Upper lobe of right lung (tissue), 1 donor: ENCODE results near the gene TBC1D26. TPM values are rescaled to one million over a fixed set of nuclear protein-coding genes. Genes with fewer than 3 reads are reported as not detected.
"Not testable (repeated sequence)": the region's sequence is repeated elsewhere in the genome, so short reads cannot be mapped to it uniquely, and the experiment has no call there.

Source experiments
- ATAC-seq: fragments of 200-7000 bp; cut with Tn5 transposase; one replicate; pipeline ENCODE4 v1.9.1; 2020; ENCODE audit warnings: mild to moderate bottlenecking, moderate library complexity
- DNase-seq: peaks from one replicate; pipeline ENCODE4 v3.0.0-alpha.2; 2020
- H3K27ac ChIP-seq: fragments of 200-600 bp; one replicate; pipeline ENCODE4 v1.8.0; 2022
- H3K27me3 ChIP-seq: fragments of 200-600 bp; one replicate; pipeline ENCODE4 v1.8.0; 2022; ENCODE audit warnings: mild to moderate bottlenecking
- H3K36me3 ChIP-seq: fragments of 200-600 bp; one replicate; pipeline ENCODE4 v1.8.0; 2022
- H3K4me1 ChIP-seq: fragments of 200-600 bp; one replicate; pipeline ENCODE4 v1.8.0; 2022
- H3K4me3 ChIP-seq: fragments of 200-600 bp; one replicate; pipeline ENCODE4 v1.8.0; 2022; ENCODE audit warnings: mild to moderate bottlenecking
- H3K9me3 ChIP-seq: fragments of 200-600 bp; one replicate; pipeline ENCODE4 v1.8.0; 2022
- intact Hi-C: fragments of 100-400 bp; cut with DNase I; formaldehyde crosslinking; loops from one replicate; pipeline ENCODE4 v1.11.0; 2022
- total RNA-seq: library from RNA; stranded (reverse); fragmentation: NEBNext Ultra II Directional; extraction: Animal tissue kit (Norgen Biotek cat#: 25700); gene quantifications from one replicate; pipeline ENCODE4 v1.2.1, GENCODE V29; 2021
- TF ChIP-seq, protein P1 (sequence below): fragments of 200-600 bp; IDR thresholded peaks from one replicate; pipeline ENCODE4 v1.8.0; 2022; ENCODE audit warnings: antibody characterized with exemption
- donor health status: DM: no; HTN: yes; CAD: no; lungs with severe emphysema.

Gene TBC1D26
- total RNA-seq, 1 donor from 2014 or later: not detected

- H3K4me3 ChIP-seq: not testable (repeated sequence)
Observed at GRCh38 chr17:15733174-15733789, 1.2 kb downstream of the TBC1D26 start.

DNA sequence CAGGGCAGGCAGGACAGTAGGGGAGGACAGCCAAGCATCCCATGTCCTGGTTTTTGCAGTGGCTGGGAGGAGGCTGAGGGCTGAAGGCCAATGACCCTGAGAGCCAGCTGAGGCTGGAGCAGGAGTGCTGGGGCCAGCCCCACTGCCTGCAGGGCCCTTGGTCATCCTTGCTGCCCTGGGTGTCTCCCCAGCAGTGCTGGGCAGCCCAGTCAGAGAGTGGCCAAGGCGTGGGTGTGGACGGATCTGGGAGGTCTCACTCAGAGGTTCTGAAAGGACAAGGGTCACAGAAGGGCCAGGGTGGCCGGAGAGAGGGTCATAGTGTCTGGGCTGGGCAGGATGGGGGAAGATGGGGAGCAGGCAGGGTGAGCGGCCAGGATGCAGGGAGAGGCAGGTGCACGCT, 4.5 kb downstream of the TBC1D26 start:
- H3K27me3 ChIP-seq, H3K27ac ChIP-seq, DNase-seq, intact Hi-C loops, ATAC-seq, H3K4me3 ChIP-seq, H3K9me3 ChIP-seq, H3K4me1 ChIP-seq, H3K36me3 ChIP-seq: not testable (repeated sequence)

More at GRCh38 chr17:15733174-15733789, 1.2 kb downstream of the TBC1D26 start:
- ATAC-seq, H3K9me3 ChIP-seq, H3K27ac ChIP-seq, H3K4me1 ChIP-seq, H3K27me3 ChIP-seq, intact Hi-C loops, DNase-seq, H3K36me3 ChIP-seq: not testable (repeated sequence)

DNA sequence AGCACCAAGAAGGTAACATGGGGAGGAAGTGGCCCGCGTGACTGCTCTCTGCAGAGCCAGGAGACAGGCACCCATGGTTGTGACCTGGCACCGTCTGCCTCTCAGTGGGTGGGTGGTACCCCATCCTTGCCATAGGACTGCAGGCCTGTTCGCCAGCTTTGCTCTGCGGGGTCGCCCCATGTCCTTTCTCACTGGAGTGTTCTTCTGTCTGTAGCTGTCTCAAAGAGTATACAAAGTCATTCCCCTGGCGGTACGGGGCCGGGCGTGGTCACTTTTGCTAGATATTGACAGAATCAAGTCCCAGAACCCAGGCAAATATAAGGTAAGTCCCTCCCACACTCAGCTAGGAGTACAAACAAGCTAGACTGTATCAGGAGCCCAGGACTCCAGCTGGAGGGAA, 6.0 kb downstream of the TBC1D26 start:
- no peak for ATAC-seq
- DNase-seq: no peak

DNA sequence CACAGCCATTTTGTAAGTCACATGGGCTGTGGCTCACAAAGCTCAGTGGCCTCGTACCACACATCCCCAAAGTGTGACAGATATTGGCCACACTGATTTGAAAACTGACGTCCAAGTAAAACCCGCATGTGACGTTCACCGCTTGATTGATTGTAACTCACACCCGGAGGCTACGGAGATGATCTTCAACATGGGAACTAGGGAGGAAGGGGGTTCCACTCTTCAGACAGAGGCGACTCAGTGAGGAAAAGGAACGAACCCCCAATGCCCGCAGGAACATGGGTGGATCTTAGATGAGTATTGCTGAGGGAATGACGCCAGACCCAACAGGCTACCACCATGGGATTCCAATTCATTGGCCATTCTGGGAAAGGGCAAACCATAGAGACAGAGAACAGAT, 7.2 kb downstream of the TBC1D26 start:
- H3K4me3 ChIP-seq, ATAC-seq, H3K27me3 ChIP-seq, H3K36me3 ChIP-seq, DNase-seq, H3K4me1 ChIP-seq, H3K27ac ChIP-seq, intact Hi-C loops, H3K9me3 ChIP-seq: not testable (repeated sequence)

More for the DNA sequence above, 6.0 kb downstream of the TBC1D26 start:
- intact Hi-C loops: no loop called here
- no peaks in the 10 kb centered on the region for H3K36me3 ChIP-seq
- H3K4me3 ChIP-seq: no peak overlapping the region
- no peaks in the 10 kb centered on the region for H3K9me3 ChIP-seq
- TF ChIP-seq, protein P1, sequence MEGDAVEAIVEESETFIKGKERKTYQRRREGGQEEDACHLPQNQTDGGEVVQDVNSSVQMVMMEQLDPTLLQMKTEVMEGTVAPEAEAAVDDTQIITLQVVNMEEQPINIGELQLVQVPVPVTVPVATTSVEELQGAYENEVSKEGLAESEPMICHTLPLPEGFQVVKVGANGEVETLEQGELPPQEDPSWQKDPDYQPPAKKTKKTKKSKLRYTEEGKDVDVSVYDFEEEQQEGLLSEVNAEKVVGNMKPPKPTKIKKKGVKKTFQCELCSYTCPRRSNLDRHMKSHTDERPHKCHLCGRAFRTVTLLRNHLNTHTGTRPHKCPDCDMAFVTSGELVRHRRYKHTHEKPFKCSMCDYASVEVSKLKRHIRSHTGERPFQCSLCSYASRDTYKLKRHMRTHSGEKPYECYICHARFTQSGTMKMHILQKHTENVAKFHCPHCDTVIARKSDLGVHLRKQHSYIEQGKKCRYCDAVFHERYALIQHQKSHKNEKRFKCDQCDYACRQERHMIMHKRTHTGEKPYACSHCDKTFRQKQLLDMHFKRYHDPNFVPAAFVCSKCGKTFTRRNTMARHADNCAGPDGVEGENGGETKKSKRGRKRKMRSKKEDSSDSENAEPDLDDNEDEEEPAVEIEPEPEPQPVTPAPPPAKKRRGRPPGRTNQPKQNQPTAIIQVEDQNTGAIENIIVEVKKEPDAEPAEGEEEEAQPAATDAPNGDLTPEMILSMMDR: no peak
- H3K27me3 ChIP-seq: no peaks in the 10 kb centered on the region
- H3K27ac ChIP-seq: no peak overlapping the region
- H3K4me1 ChIP-seq: no peaks in the 10 kb centered on the region

DNA sequence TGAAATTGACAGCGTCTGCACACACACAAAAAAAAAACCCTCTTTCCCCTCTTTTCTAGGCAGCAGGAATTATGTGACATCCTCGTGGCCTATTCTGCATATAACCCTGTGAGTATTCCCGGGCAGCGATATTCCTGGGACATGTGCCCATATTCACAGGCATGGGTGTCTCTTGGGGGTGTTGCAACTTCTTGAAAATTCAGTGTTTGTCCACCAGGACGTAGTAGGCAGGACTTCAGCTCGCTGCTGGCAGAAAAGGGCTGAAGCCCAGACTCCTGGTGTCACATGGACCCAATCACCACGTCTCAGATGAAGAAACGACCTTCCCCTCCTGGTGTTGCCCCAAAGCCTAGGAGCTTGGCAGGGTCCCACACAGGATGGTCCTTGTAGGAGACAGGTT, 8.0 kb downstream of the TBC1D26 start:
- H3K9me3 ChIP-seq, H3K36me3 ChIP-seq, H3K4me3 ChIP-seq, H3K27ac ChIP-seq, intact Hi-C loops, H3K27me3 ChIP-seq, H3K4me1 ChIP-seq, ATAC-seq, DNase-seq: not testable (repeated sequence)

DNA sequence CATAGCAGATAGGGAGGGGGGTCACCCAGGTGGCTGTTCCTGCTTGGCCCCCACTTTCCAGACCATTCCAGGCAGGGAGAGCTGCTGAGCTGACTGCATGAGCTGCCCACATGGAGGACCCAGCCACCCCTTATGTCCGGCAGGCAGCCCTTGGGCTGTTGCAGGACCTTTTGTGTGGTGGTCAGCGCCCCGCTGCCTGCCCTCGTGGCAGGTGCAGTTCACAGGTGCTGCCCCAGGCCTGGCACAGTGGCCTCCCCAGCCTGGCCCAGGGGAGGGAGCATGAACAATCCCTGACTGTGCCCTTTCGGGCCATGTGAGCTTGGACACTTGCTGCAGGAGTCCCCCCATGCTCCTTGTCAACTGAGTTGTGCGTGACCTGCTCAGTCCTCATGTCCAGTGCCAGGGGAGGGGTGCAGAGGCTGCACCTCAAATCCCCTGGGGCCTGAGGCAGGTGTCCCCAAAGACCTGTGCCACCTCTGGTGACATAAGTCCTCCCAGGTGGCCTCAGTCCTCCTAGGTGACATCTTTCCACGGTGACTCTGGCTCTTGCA, 8.6 kb downstream of the TBC1D26 start:
- ATAC-seq: no peak
- TF ChIP-seq, protein P1: no peak
- intact Hi-C loops: no loop called here

DNA sequence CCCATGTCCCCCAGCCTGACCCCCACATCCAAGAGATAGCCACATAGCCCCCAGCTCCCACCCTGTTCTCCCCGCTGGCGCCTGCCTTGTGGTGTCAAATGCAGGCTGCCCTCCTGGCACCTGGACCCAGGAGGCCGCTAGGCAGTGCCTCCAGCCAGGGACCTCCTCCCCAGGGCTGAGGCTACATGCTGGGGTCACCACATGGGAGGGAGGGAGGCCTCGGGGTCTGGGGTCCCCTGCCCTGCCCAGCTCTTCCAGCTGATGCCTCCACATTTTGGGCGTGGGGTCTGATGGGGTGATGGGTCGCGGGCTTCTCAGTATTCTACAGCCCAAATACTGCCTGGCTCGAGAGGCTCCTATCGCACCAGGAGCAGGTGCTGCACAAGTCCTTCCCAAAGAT, 9.5 kb downstream of the TBC1D26 start:
- Histone ChIP-seq H3K36me3 (no peaks in the 10 kb centered on the region), H3K27ac (no peak overlapping the region), H3K9me3 (no peaks in the 10 kb centered on the region), H3K4me3 (no peak overlapping the region), H3K27me3 (no peaks in the 10 kb centered on the region), H3K4me1 (no peaks in the 10 kb centered on the region)
- TF ChIP-seq, protein P1: no peak
- no peak for DNase-seq
- intact Hi-C loops: no loop called here
- no peak for ATAC-seq

More for the DNA sequence above, 8.6 kb downstream of the TBC1D26 start:
- Histone ChIP-seq H3K36me3 (no peaks in the 10 kb centered on the region), H3K4me3 (no peak overlapping the region), H3K27ac (no peak overlapping the region), H3K27me3 (no peaks in the 10 kb centered on the region), H3K9me3 (no peaks in the 10 kb centered on the region), H3K4me1 (no peaks in the 10 kb centered on the region)
- no peak for DNase-seq
